HG02943 (cell line): Measurements from ENCODE around the gene BIRC7.

Experiments used
- ATAC-seq: cut with Tn5 transposase; IDR thresholded peaks from one replicate; pipeline ENCODE4 v1.9.1; 2021; ENCODE audit warnings: mild to moderate bottlenecking, low read depth, moderate library complexity; ENCODE audit not compliant: unreplicated experiment

The BIRC7 gene

DNA sequence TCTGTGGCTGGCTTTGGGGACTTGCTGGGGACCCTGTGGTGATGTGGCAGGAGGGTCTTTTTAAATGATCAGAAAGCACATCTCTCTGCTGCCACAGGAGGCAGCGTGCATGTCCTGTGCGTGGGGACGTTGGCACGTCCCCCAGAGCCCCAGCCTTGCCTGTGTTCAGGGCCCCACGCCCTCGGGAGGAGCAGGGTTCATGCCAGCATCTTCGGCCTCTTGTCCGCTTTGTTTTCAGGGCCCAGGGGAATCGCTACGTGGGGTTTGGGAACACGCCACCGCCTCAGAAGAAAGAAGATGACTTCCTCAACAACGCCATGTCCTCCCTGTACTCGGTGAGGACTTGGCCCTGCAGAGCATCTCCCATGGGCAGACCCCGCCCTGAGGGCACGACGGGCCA lies 43.0 kb downstream of the BIRC7 start:
- no peak for ATAC-seq

DNA sequence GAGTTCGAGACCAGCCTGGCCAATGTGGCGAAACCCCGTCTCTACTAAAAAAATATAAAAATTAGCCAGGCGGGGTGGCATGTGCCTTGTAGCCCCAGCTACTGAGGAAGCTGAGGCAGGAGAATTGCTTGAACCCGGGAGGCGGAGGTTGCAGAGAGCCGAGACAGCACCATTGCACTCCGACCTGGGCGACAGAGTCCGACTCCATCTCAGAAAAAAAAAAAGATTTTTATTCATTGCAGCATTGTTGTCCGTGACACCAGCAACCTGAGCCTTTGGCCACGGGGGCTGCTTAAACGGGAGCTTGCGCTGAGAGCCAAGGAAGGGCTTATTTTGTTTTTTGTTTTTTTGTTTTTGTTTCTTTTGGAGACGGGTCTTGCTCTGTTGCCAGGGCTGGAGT lies 44.2 kb downstream of the BIRC7 start:
- ATAC-seq = no peak

DNA sequence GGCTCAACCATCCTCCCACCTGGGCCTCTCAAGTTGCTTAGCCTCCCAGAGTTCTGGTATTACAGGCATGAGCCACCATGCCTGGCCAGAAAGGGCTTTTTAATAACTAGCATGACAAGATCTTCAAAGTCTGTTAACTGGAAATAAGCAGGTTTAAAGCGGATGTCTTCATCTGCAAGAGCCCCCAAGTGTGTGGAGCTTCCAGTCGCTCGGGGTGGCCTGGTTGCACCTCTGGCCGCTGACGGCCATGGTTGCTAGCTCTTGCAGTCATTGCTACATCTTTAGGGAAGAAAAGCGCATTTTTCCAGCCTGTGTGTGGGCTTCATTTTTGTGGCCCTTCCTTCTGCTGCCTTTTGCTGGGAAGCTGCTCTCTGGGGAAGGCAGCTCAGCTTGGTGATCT lies 44.7 kb downstream of the BIRC7 start:
- ATAC-seq = no peak

DNA sequence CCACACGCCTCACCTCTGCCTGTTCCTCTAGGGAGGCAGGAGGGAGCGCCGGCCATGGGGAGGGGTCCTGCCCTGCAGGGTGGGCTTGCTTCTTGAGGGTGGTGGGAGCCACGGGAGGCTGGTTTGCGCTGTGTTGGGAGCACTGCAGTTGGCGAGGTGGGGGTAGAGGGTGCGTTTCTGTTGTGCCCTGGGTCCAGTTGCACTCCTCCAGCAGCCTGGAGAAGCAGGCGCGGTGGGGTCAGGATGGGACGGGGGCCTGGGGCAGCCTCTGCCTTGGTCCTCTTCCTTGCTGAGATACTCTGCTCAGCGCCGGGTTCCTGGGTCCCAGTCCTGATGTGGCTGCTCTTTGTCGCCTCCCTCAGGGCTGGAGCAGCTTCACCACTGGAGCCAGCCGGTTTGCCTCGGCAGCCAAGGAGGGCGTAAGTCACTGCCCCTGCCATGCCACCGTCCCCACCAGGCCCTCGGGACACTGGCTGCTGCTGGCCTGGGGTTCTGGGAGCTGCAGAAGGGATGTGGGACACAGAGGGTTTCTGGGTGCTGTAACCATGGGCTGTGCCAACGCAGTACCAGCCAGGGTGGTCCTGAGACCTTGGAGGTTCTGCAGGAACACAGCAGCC lies 45.3 kb downstream of the BIRC7 start:
- no peak for ATAC-seq

DNA sequence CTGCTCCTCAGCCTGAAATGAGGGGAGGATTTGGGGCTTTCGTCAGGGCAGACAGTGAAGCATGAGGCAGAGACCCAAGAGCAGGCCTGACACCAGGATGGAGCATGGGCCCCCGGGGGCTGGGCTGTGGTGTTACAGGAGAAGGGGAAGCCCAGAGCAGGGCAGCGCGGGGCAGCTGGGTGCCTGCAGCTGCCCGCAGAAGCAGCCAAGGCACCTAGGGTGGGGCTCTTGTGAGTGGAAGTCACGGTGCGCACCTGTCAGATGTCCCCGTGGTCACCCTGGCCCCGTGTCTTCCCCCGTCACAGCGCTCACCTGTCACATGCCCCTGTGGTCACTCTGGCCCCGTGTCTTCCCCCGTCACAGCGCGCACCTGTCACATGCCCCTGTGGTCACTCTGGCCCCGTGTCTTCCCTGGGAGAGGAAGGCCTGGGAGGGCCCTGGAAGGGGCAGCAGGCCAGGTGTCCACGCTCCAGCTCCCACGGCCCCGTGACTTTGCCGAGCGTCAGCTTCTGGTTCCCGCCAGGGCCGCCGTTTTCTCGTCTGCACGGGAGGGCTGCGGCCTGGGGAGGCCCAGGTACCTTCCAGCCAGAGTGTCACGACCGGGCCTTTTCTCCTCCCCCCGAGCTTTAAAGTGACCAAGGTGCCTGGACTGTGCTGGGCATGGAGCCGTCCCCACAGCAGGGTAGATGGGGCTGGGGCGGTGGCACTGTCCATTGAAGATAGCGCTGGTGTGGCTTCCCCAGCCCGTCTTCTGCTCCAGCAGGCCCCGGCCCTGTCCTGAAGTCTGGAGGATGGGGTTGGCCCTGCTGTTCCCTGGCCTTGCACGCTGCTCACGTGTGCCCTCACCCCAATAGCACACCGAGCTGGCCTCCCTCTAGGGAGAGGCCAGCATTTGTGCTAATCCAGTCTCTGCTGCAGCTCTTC lies 46.3 kb downstream of the BIRC7 start:
- ATAC-seq = no peak

- no peak for ATAC-seq
These were observed 47.2 kb downstream of the BIRC7 start for GRCh38 chr20:63282946-63283345.

DNA sequence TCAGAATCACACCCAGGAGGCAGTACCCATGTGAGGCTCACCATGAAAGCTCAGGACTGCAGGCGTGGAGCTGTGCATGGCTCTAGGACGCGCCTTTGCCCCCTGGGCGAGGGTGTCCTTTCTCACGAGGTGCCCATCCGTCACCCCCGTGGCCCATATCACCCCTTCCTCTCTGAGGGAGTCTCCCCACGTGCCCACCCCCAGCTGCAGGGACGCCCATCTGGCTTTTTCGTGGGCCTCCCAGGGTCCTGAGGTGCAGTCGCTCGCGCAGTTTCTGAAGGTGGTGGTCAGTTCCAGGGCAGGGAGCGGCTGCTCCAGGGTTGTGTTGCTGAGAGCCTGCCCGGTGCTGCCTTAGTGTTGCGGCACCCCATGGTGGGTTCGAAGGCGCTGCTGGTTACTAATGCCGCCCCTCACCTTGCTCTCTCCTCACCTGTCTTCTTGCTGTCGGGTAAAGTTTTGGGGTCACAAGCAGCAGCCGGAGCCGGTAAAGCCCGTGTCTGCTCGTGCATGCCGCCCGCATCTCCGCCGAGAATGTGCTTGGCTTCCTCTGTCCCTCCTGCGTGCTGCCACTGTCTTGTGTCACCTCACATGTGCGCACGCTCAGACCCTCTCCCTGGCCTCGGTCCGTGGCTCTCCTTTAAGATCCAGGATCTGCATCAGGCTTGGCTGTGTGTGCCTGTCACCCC lies 47.8 kb downstream of the BIRC7 start:
- no peak for ATAC-seq

GRCh38 chr20:63284083-63284440 lies 48.4 kb downstream of the BIRC7 start:
- ATAC-seq = no peak

GRCh38 chr20:63284544-63284949 lies 48.8 kb downstream of the BIRC7 start:
- ATAC-seq = no peak

DNA sequence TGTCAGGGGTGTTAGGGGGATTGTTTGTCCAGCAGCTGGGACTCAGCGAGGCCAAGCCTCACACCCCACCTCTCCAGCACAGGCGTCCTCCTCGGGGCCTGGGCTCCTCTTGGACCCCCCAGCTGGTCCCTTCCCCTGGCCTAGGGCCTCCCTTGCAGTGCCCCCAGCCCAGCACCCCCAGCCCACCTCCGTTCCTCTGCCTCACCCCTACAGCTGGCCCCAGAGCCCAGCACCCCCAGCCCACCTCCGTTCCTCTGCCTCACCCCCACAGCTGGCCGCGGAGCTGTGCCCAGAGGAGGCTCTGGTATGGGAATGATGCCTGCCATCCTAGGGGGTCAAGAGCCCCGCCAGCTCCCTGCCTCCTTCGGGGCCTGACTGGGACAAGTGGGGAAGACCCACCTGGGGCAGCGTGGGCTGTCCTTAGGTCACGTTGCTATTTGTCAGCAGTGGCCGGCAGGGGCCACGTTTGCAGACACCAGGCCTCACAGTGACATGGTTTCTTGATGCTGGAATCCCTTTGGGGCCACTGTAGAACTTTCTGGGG lies 49.3 kb downstream of the BIRC7 start:
- no peak for ATAC-seq

GRCh38 chr20:63285636-63286615 lies 50.2 kb downstream of the BIRC7 start:
- no peak for ATAC-seq

- ATAC-seq = no peak
These were observed 51.3 kb downstream of the BIRC7 start for GRCh38 chr20:63286781-63287696.

GRCh38 chr20:63287697-63288580 lies 52.2 kb downstream of the BIRC7 start:
- ATAC-seq = no peak

DNA sequence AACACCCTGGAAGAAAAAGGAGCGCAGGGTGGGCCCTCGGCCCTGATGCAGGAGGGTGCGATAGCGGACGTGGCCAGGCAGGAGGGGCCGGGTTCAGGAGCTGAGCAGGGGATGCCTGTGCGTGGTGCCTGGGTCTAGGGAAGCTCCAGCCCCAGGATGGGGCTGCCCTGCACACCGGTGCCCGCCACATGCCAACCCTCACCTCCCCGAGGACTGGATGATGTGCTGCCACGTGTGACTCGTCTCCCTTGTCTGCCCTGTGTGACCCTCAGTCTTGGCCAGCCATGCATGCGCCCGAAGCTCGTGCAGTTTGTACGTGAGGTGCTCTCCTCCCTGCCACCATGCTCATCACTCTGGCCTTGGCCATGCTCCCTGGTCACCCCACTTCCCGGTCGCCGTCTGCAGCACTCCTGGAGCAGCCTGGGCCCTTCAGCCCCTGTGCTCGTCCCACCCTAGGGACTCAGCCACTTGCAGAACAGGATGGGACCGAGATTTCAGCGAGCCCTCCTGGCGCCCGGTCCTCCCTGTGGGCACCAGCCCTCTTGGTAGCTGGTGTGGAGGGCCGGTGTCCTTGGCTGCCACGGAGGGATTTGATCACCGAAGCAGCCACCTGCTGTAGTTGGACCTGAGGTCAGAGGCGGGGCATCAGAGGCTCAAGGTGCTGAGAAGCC lies 53.0 kb downstream of the BIRC7 start:
- no peak for ATAC-seq

- ATAC-seq = no peak
These were observed 53.8 kb downstream of the BIRC7 start for GRCh38 chr20:63289311-63290135.
